Limb (tissue), 2 donors: Measurements from ENCODE around the gene NUDT16.
A peak's percentile ranks its signal among the peaks of the same experiment; 100 is the strongest.

Experiments used
- DNase-seq, 2 donors: peaks; one replicate each; pipeline ENCODE4 v3.0.0-alpha.2; 2016; ENCODE audit errors: extremely low spot score in 2 of 2

The NUDT16 gene

GRCh38 chr3:131386429-131387165, 5.0 kb downstream of the NUDT16 start:
- no peak for DNase-seq

GRCh38 chr3:131387796-131388489, 6.4 kb downstream of the NUDT16 start:
- no peak for DNase-seq

DNA sequence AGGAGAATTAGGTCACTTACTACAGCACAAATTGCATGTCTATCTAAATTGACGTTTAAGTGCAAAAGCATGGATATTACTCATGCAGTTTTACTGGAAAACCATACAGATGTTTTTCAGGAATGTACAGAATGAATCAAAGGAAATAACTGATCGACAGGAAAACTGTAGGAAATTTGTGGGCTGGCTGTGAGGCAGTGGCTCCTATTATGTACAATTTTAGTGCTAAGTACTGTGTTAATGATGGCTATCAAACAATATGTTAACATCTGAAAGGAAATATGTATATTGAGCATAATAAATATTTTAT, 6.9 kb downstream of the NUDT16 start:
- no peak for DNase-seq

- no peak for DNase-seq
Measured at GRCh38 chr3:131390331-131390730, 8.8 kb downstream of the NUDT16 start.

DNA sequence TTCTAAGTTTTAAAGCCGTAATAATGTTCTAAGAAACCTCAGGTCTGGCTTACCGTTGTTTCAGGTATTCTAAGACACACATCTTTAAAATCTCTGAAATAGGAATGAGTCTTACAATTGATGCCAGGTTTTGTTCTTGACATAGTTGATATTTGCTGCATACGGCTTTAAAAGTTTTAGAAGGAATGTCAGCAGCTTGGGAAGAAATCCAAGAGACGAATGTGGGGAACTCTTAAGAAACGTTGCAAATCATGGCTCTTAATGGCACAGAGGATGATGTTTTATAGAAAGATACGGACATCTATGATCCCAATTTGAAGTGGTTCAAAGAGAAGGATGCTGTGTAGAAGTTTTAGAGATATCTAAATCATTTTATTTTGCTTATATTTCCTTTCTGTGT, 11.5 kb downstream of the NUDT16 start:
- DNase-seq: no peak

DNA sequence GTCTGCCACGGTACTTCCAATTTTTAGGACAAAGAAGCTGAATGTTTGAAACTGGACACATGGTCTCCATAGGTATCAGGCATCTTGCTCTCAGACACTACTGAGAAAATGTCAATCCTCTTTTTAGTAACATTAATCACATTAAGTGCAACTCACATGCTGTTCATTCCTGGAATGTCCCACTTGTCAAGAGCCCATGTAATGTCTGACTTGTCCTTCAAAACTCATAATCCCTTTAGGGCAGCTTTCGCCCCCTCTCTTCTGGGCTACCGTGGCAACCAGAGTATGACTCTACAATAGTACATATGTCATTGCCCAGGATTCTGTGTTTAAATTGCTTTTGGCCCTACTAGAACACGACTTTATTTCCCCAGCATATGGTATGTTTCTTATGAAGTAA, 12.3 kb downstream of the NUDT16 start:
- no peak for DNase-seq

- DNase-seq: no peak
Measured at GRCh38 chr3:131394400-131394799, 12.8 kb downstream of the NUDT16 start.

DNA sequence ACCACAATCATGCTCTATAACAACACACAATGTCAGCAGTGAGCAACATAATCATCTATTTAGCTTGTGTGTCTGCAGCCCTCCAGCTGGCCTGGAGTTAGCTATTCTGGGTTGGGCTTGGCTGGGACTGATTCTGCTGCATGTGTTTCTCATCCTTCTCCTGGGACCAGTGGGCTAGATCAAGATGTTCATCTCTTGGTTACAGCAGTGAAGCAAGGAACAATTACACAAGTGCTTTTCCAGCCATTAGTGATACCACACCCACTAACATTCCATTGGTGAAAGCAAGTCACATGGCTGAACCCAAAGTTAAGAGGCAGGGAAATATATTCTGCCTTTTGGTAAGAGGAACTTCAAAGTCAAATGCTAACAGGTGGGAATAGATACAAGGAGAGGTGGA, 14.6 kb downstream of the NUDT16 start:
- peak in 1 of 2 donors; percentile 45 for DNase-seq

DNA sequence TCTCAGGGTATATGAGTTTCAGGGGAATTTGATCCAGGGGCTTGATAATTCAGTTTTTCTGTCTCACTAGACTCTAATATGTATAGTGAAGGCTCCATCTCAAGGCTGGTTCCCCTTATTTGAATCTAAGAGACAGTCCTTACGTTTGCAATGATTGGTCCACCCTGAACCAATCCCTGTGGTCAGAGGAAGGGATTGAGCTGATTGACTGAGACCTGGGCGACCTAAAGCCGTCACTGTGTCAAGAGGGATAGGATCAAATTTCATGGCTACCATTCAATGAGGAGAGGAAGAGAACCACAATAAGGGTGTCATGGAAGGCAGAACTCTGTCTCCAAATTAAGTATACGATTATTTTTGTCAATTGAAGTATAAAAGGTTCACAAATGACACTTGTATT, 16.3 kb downstream of the NUDT16 start:
- no peak for DNase-seq

DNA sequence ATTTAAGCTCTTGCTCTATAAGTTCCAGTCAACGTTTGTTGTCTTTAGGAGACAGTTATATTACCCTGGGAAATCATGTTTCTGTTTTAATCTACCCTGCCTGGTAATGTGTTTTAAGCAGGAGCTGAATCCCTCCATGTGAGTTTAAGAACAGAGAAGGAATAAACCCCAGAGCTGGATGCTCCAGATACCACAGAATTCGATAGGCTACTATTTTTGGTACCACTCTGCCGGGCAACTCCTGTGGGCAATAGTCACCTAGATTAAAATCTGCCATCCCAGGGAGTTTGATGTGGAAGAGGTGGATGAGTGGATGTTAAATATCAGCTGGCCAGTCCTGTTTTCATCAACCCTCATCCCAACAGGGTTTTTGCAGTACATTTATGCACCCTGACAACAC, 20.4 kb downstream of the NUDT16 start:
- no peak for DNase-seq

GRCh38 chr3:131402391-131403039, 20.9 kb downstream of the NUDT16 start:
- no peak for DNase-seq

- DNase-seq: no peak
Measured at GRCh38 chr3:131403216-131403895, 21.8 kb downstream of the NUDT16 start.

DNA sequence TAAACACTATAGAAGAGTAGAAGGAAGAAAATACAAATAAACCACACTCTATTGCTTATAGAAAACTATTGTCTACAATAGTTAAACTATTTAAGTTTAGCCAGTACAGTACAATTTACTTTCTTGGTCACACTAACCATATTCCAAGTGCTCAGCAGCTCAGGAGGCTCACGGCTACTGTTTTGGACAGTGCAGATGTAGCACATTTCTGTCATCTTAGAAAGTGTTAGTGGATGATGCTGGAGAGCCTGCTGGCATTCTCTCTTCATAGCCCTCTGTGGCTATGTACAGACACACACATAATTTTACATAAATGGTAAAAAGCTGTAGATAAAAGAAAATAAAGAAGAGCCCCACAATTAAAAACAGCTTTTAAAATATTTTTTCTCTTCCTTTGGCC, 23.8 kb downstream of the NUDT16 start:
- no peak for DNase-seq

DNA sequence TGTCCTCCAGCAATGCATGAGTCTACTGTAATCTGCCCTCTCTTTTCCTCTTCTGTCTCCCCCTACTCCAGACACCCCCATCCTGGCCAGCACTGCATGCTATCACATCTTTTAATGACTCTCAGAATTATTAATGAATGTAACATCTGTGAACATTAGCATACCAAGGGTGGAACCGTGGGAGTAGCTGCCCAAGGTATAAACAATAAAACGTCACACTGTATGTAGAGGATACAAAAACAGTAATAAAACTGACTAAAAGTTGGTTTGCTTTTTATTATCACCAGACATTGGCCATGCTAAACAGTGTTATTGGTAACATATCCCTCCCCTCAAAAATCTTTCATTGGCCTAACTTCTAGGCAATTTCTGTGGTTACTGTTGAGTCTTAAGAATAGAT, 24.7 kb downstream of the NUDT16 start:
- no peak for DNase-seq

DNA sequence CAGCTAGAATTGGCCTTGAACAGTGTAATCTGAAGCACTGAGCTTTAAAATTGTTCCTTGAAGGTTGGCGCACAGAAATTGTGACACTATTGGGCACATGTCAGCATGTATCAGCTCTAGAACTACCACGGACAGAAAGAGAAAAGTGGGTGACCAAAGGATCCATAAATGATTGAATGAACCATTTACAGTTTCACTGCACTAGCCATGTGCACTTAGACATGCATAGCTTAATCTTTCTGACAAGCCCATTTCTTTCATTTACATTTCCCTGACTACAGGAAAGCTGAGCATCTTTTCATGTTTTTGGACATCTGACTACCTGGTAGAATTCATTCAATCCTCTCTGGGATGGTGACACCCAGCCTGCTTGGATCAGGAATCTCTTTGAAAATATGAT, 36.2 kb downstream of the NUDT16 start:
- DNase-seq: no peak

GRCh38 chr3:131421301-131421700, 39.7 kb downstream of the NUDT16 start:
- no peak for DNase-seq

DNA sequence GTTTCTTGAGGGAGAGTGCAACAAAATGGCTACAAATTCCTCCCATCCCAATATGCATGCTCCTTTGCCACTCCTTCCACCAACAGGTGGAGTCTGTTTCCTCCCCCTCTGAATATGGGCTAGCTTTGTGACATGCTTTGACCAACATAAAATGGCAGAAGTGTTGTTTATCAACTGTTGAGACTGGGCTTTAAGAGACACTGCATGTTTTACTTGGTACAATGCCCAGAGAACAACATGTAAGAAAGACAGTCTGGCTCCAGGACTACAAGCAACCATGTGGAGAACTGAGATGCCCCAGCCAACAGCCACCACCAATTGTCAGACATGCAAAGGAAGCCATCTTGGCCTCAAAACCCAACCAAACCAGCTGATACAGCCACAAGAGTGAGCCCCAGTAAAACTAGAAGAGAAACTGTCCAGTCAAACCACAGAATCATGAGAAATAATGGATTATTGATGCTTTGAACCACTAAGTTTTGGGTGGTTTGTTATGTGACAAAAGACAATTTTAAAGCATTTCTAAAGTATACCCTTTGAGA, 40.5 kb downstream of the NUDT16 start:
- no peak for DNase-seq

GRCh38 chr3:131427226-131427625, 45.7 kb downstream of the NUDT16 start:
- DNase-seq: no peak

DNA sequence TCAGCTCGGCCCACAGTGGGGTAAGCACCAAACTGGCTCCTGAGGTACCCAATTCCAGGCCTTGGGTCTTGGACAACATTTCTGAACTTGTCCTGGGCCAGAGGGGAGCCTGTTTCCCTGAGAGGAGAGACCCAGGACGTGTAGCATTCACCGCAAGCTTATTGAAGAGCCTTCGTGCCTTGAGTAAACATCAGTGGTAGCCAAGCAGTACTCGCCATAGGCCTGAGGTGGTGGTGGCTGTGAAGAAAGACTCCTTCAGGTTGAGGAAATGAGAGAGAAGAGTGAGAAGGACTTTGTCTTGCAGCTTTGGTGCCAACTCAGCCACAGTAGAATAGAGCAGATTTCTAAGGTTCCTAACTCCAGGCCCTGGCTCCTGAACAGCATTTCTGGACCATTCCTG, 50.2 kb downstream of the NUDT16 start:
- no peak for DNase-seq

DNA sequence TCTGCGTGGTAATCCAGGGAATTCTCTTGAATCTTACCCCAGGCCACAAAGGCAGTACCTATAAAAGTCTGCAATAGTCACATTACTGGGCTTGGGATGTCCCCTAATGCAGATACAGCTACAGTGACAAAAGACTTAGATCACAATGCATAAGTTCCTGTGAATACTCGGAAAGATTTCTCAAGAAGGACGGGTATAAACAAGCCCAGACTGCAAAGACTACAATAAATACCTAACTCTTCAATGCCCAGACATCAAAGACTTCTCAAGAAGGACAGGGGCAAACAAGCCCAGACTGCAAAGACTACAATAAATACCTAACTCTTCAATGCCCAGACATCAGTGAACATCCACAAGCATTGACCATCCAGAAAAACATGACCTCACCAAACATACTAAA, 50.9 kb downstream of the NUDT16 start:
- DNase-seq: no peak

DNA sequence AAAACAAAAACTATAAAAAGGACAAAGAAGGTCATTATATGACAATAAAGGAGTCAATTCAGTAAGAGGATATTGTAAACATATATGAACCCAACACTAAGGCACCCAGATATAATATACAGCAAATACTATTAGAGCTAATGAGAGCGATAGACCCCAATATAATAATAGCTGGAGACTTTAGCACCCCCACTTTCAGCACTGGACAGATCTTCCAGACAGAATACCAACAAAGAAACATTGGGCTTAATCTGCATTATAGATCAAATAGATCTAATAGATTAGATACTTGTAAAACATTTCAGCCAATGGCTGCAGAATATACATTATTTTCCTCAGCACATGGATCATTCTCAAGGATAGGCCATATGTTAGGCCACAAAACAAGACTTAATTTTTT, 53.4 kb downstream of the NUDT16 start:
- DNase-seq: no peak
